HepG2 (cell line): ENCODE data around the gene PFDN2. TPM values are rescaled to one million over a fixed set of nuclear protein-coding genes. Genes with fewer than 3 reads are reported as not detected.

ENCODE experiments used
- ASH2L ChIP-seq: fragments of 300-600, 200-600 bp; sonication (generic); IDR thresholded peaks from 2 replicates; pipeline ENCODE4 v1.7.0; 2017; ENCODE audit warnings: low read depth, mild to moderate bottlenecking, moderate library complexity, mixed read lengths, low read length; ENCODE audit not compliant: insufficient read length
- BHLHE40 ChIP-seq: IDR thresholded peaks from 2 replicates; pipeline ENCODE4 v1.6.1; 2011; ENCODE audit warnings: low read length, improper control_type of control experiment
- JARID2 ChIP-seq: sonication (generic); formaldehyde crosslinking; IDR thresholded peaks from 2 replicates; pipeline ENCODE4 v1.8.1; 2023; ENCODE audit warnings: missing genetic modification reagents, inconsistent platforms; ENCODE audit not compliant: insufficient replicate concordance
- KMT2B ChIP-seq: IDR thresholded peaks from 2 replicates; pipeline ENCODE4 v1.6.1; 2016; ENCODE audit warnings: missing genetic modification reagents, missing compliant biosample characterization
- MED8 ChIP-seq: sonication (generic); formaldehyde crosslinking; IDR thresholded peaks from 2 replicates; pipeline ENCODE4 v1.8.1; 2023; ENCODE audit warnings: mild to moderate bottlenecking, missing genetic modification reagents; ENCODE audit not compliant: insufficient replicate concordance
- MIER2 ChIP-seq: IDR thresholded peaks from 2 replicates; pipeline ENCODE4 v1.6.1; 2016; ENCODE audit warnings: missing biosample characterization, missing genetic modification reagents
- NFE2 ChIP-seq: sonication (generic); formaldehyde crosslinking; IDR thresholded peaks from 2 replicates; pipeline ENCODE4 v1.4.0; 2020; ENCODE audit warnings: missing genetic modification reagents
- NR2F2 ChIP-seq: IDR thresholded peaks from 2 replicates; pipeline ENCODE4 v1.6.1; 2012; ENCODE audit warnings: low read depth, inconsistent platforms, borderline replicate concordance
- PHF20 ChIP-seq: sonication (generic); formaldehyde crosslinking; IDR thresholded peaks from 2 replicates; pipeline ENCODE4 v1.5.0; 2020; ENCODE audit warnings: mild to moderate bottlenecking, missing genetic modification reagents
- POLR2A ChIP-seq, 2 experiments: IDR thresholded peaks; 2 replicates each; pipeline ENCODE4 v1.6.1; 2011; ENCODE audit warnings: low read depth in 2 of 2, low read length in 2 of 2, mild to moderate bottlenecking in 1 of 2, moderate library complexity in 1 of 2; ENCODE audit not compliant: insufficient read depth in 1 of 2
- PPARG ChIP-seq: conservative IDR thresholded peaks from 2 replicates; pipeline ENCODE4 v1.6.1; 2016; ENCODE audit warnings: missing biosample characterization, missing genetic modification reagents
- RBAK ChIP-seq: sonication (generic); formaldehyde crosslinking; IDR thresholded peaks from 2 replicates; pipeline ENCODE4 v1.5.1; 2020; ENCODE audit warnings: mild to moderate bottlenecking, missing genetic modification reagents
- SMAD1 ChIP-seq: sonication (generic); formaldehyde crosslinking; IDR thresholded peaks from 2 replicates; pipeline ENCODE4 v1.4.0; 2020; ENCODE audit warnings: missing genetic modification reagents, low read depth, mild to moderate bottlenecking, borderline replicate concordance
- TAF15 ChIP-seq: fragments of 200-400 bp; formaldehyde crosslinking; IDR thresholded peaks from one replicate; pipeline ENCODE4 v1.6.1; 2018; ENCODE audit warnings: mild to moderate bottlenecking, low read depth, low read length; ENCODE audit not compliant: poor library complexity, severe bottlenecking
- ZNF292 ChIP-seq: sonication (generic); formaldehyde crosslinking; IDR thresholded peaks from 2 replicates; pipeline ENCODE4 v1.8.1; 2022; ENCODE audit warnings: mild to moderate bottlenecking, low read depth, missing genetic modification reagents, borderline replicate concordance
- ZNF354B ChIP-seq: sonication (generic); formaldehyde crosslinking; IDR thresholded peaks from 2 replicates; pipeline ENCODE4 v1.8.0; 2022; ENCODE audit warnings: mild to moderate bottlenecking, missing genetic modification reagents
- ZNF468 ChIP-seq: sonication (generic); formaldehyde crosslinking; IDR thresholded peaks from 2 replicates; pipeline ENCODE4 v1.8.0; 2022; ENCODE audit warnings: mild to moderate bottlenecking, moderate library complexity, missing genetic modification reagents
- ZNF563 ChIP-seq: sonication (generic); formaldehyde crosslinking; IDR thresholded peaks from 2 replicates; pipeline ENCODE4 v1.8.0; 2022; ENCODE audit warnings: mild to moderate bottlenecking, moderate library complexity, missing genetic modification reagents
- ZNF615 ChIP-seq: sonication (generic); formaldehyde crosslinking; IDR thresholded peaks from 2 replicates; pipeline ENCODE4 v1.5.0; 2020; ENCODE audit warnings: mild to moderate bottlenecking, missing genetic modification reagents, borderline replicate concordance
- ZNF800 ChIP-seq: sonication (generic); formaldehyde crosslinking; IDR thresholded peaks from 2 replicates; pipeline ENCODE4 v1.4.0; 2020; ENCODE audit warnings: missing genetic modification reagents
- ZNF841 ChIP-seq: sonication (generic); formaldehyde crosslinking; IDR thresholded peaks from 2 replicates; pipeline ENCODE4 v1.8.1; 2023; ENCODE audit warnings: missing genetic modification reagents, borderline replicate concordance
- polyA plus RNA-seq, 8 experiments: library from polyadenylated mRNA; depleted of rRNA in 3 of 8; stranded (reverse) in 7 of 8; unstranded in 1 of 8; fragments of >200 nt; fragmentation: Illumina TruSeq in 4 of 8; extraction: Trizol in 4 of 8; gene quantifications; 2 replicates each; pipeline versions ENCODE4 v1.2.1 to v1.2.3, GENCODE V29; 2011 to 2016; ENCODE audit warnings: low read depth in 4 of 8, missing spikeins in 1 of 8, mixed read lengths in 1 of 8; ENCODE audit not compliant: insufficient read depth in 1 of 8
- total RNA-seq, 5 experiments: library from RNA; depleted of rRNA; stranded (reverse); fragments of >200 nt; fragmentation: Illumina TruSeq; extraction: Trizol; gene quantifications; 2 replicates each; pipeline ENCODE4 v1.2.3, GENCODE V29; 2016; ENCODE audit warnings: low read depth in 1 of 5
- TF ChIP-seq, protein P1 (sequence below): sonication (generic); formaldehyde crosslinking; IDR thresholded peaks from 2 replicates; pipeline ENCODE4 v1.4.0; 2020; ENCODE audit warnings: missing genetic modification reagents, borderline replicate concordance
- TF ChIP-seq, protein P2 (sequence below): sonication (generic); formaldehyde crosslinking; IDR thresholded peaks from 2 replicates; pipeline ENCODE4 v1.8.0; 2022; ENCODE audit warnings: missing genetic modification reagents, mild to moderate bottlenecking, inconsistent platforms, borderline replicate concordance

The PFDN2 gene
- total and polyA plus RNA-seq, 2 of the 13 experiments (the other 11 are each of a cell fraction or from before 2014, with no cell fraction given), result 62.6 to 63.6 TPM

DNA sequence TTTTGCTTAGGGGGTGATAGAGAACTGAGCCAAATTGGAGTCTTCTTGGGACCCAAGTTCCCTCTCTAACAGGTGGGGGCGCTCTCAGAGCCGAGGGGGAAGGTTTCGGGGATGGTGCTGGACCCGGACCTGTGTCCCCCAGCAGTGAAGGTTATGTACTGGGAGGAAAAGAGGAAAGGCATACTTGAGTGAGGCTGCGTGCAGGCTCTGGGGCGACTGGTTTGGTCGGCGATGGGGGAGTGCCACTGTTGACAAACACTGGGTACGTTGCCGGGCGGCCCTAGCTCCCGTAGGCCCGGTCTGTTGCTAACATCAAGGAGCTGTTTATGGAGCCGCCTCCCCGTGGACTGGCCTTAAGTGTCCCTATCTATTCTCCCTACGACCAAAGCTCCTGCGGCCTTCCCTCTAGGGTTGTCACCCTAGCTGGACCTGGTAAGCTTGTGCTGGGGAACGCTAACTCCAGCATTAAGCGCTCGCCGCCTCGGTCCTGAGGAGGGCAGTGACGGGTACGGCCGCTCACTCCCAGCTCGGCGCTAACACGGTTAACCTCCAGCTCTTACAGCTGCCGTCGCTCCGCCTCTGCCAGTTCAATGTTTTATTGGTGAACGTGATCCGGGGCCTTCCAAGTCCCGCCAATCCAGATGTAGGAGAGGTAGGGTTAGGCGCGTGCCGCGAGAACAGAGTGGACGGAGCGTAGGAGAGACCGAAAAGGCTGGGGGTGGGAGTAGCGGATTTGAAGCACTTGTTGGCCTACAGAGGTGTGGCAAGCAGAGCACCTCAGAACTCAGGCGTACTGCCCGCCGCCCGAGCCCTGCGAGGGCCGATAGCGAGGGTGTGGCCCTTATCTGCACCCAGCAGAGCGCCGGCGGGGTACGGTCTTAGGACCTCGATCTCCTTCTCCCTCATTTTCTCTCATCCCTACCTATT, 48.2 kb upstream of the PFDN2 start, which contains the start of gene PPOX (continued):
- TF ChIP-seq ZNF292, result no peak
- TF ChIP-seq ZNF354B (CRISPR knock-in tag), result no peak
- TF ChIP-seq RBAK (CRISPR knock-in tag), result no peak
- no peak for TF ChIP-seq TAF15
- no peak for TF ChIP-seq SMAD1
- no peak for TF ChIP-seq NFE2 (CRISPR knock-in tag)
- TF ChIP-seq ZNF800 (CRISPR knock-in tag), result no peak
- peak; percentile 59 for TF ChIP-seq MED8 (CRISPR knock-in tag)
- no peak for TF ChIP-seq ZNF615 (CRISPR knock-in tag)
- no peak for TF ChIP-seq ZNF841 (CRISPR knock-in tag)
- 0 out of 2 replicates have a peak, but pooled peaks have one; percentile 6 for TF ChIP-seq NR2F2
- TF ChIP-seq, protein P1, sequence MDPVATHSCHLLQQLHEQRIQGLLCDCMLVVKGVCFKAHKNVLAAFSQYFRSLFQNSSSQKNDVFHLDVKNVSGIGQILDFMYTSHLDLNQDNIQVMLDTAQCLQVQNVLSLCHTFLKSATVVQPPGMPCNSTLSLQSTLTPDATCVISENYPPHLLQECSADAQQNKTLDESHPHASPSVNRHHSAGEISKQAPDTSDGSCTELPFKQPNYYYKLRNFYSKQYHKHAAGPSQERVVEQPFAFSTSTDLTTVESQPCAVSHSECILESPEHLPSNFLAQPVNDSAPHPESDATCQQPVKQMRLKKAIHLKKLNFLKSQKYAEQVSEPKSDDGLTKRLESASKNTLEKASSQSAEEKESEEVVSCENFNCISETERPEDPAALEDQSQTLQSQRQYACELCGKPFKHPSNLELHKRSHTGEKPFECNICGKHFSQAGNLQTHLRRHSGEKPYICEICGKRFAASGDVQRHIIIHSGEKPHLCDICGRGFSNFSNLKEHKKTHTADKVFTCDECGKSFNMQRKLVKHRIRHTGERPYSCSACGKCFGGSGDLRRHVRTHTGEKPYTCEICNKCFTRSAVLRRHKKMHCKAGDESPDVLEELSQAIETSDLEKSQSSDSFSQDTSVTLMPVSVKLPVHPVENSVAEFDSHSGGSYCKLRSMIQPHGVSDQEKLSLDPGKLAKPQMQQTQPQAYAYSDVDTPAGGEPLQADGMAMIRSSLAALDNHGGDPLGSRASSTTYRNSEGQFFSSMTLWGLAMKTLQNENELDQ (CRISPR knock-in tag), result no peak
- no peak; the same call in 1 of the 2 replicates for TF ChIP-seq PPARG (CRISPR knock-in tag)
- no peak for TF ChIP-seq ZNF468 (CRISPR knock-in tag)
- TF ChIP-seq MIER2 (CRISPR knock-in tag), result no peak; the same call in 1 of the 2 replicates
- peak; percentile 40; the same call in 1 of the 2 replicates for TF ChIP-seq KMT2B (CRISPR knock-in tag)
- TF ChIP-seq ASH2L, result peak; percentile 84
- peak; percentile 69 to 79 for TF ChIP-seq POLR2A (IDR thresholded peaks at IDR 0.05; ENCODE audit: insufficient read depth in 1 of 2, low read depth in 2 of 2, low read length in 2 of 2)
- peak; percentile 80 for TF ChIP-seq BHLHE40
- TF ChIP-seq PHF20 (CRISPR knock-in tag), result peak; percentile 88
- TF ChIP-seq ZNF563 (CRISPR knock-in tag), result no peak
- no peak for TF ChIP-seq JARID2
- TF ChIP-seq, protein P2, sequence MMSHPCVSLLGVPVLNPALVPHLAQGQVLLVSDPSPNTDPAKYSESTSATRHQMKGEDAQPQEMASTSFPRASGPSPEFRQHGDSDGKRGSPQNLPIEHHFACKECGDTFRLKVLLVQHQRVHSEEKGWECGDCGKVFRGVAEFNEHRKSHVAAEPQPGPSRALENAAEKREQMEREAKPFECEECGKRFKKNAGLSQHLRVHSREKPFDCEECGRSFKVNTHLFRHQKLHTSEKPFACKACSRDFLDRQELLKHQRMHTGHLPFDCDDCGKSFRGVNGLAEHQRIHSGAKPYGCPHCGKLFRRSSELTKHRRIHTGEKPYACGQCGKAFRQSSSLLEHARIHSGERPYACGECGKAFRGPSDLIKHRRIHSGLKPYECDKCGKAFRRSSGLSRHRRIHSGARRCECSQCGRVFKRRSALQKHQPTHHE (CRISPR knock-in tag), result peak; percentile 29; the same call in 1 of the 2 replicates
